Stimulated activated memory B cell treated with anti-CD40 and anti-IgM and Interleukin-4, amounts not matched to agents 10 μg/mL and 1 μg/mL and 100 μg/mL, for 72 hours (primary cell): ENCODE results near the gene DIP2C.
"Not testable (repeated sequence)": the region's sequence is repeated elsewhere in the genome, so short reads cannot be mapped to it uniquely, and the experiment has no call there.

ENCODE experiments used
- ATAC-seq: fragments of 150-1000 bp; cut with Tn5 transposase; 2 replicates; pipeline ENCODE4 v1.10.0; 2021
- H3K27ac Mint-ChIP-seq: one replicate; pipeline ENCODE4 v1.8.0; 2022; ENCODE audit warnings: mild to moderate bottlenecking, mixed read lengths
- H3K27me3 Mint-ChIP-seq: one replicate; pipeline ENCODE4 v1.8.0; 2022; ENCODE audit warnings: mixed read lengths
- H3K36me3 Mint-ChIP-seq: one replicate; pipeline ENCODE4 v1.8.0; 2022; ENCODE audit warnings: mixed read lengths
- H3K4me1 Mint-ChIP-seq: one replicate; pipeline ENCODE4 v1.8.0; 2022; ENCODE audit warnings: mixed read lengths
- H3K4me3 Mint-ChIP-seq: one replicate; pipeline ENCODE4 v1.8.0; 2022; ENCODE audit warnings: mild to moderate bottlenecking, moderate library complexity, mixed read lengths
- H3K9me3 Mint-ChIP-seq: one replicate; pipeline ENCODE4 v1.8.0; 2022; ENCODE audit warnings: mixed read lengths

DIP2C gene

DNA sequence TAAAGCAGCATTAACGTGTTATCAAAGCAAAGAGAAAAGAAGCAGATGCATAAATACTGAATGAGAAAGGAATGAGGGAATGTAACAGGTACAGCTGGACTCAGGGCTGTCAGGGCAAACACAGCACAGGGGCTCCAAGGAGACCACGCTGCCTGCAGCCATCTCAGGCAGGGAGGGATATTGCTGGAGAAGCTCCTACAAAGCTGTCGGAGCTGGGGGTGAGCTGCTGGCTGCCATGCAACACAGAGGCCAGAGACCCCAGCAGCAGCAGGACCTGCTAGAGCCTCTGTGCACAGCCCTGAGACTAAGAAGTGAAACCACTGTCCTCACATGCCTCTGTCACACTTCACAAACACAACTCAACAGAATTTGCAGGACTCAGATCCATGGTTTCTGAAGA, 235.8 kb downstream of the DIP2C start:
- H3K27ac Mint-ChIP-seq, result no peak overlapping the region
- H3K4me3 Mint-ChIP-seq, result no peak overlapping the region
- no peak for ATAC-seq
- H3K27me3 Mint-ChIP-seq, result no peaks in the 10 kb centered on the region
- H3K36me3 Mint-ChIP-seq, result no peaks in the 10 kb centered on the region
- peaks cover 20% of the 10 kb centered on the region for H3K4me1 Mint-ChIP-seq
- H3K9me3 Mint-ChIP-seq, result no peaks in the 10 kb centered on the region

DNA sequence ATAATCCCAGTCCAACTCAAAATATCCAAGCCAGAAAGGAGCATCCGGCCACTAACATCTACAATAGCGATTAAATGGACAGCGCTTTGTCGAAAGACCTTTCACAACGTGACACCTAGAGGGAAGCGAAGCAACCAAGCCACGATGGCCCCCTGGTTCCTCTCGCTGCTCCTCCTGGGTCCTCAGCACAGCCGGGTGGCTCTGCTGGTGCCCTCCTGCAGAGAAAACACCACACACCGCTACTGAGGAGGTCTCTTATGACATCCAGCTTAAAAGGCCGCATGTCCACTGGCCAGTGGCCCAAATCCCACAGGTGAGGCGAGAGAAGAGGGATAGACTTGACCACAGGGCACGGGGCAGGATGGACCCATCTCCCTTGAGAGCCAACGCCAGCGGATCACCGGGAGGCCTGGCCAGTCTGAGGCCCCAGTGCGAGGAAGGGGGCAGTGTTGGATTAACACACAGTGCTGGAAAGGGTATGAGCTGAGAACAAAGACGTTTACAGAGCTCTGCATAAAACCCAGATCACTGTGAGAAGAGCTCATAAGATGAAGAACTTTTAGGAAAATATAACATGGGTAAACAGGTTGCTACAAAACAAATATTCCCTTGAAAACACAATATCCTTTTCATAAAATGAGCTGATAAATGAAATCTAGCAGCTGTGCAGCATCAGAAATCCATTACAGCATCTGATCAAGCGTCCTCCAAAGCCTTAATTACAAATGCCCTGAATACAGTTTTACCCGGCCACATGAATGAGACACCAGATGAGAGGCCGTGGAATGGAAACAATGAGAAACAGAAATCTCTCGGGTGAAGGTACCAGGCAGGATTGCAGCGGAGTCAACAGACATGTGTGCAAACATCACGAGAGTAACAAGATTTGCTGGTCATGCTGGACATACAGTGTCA, 236.7 kb downstream of the DIP2C start:
- no peak overlapping the region for H3K27ac Mint-ChIP-seq

DNA sequence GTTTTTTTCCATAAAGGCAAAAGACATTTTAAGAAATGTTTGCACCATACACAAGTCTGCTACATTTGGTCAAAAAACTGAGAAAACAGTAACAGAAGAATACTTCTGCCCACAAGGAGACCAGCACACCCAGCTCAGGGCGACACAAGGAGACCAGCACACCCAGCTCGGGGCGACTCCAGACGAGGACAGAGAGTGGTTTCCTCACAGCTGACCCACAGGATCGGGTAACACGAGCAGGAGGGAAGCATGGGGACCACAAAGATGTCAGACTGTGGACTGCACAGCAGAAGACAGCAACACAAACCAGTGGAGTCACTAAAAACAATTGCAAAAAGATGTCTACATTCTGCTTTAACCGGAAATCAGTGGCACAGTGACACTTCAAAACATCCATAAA, 237.6 kb downstream of the DIP2C start:
- H3K36me3 Mint-ChIP-seq, result no peaks in the 10 kb centered on the region
- no peak overlapping the region for H3K4me3 Mint-ChIP-seq
- no peak for ATAC-seq
- peaks cover 20% of the 10 kb centered on the region for H3K4me1 Mint-ChIP-seq
- H3K9me3 Mint-ChIP-seq, result no peaks in the 10 kb centered on the region
- no peak overlapping the region for H3K27ac Mint-ChIP-seq
- no peaks in the 10 kb centered on the region for H3K27me3 Mint-ChIP-seq

More for the DNA sequence above, 236.7 kb downstream of the DIP2C start:
- no peaks in the 10 kb centered on the region for H3K36me3 Mint-ChIP-seq
- ATAC-seq, result no peak
- H3K27me3 Mint-ChIP-seq, result no peaks in the 10 kb centered on the region
- H3K9me3 Mint-ChIP-seq, result no peaks in the 10 kb centered on the region
- H3K4me3 Mint-ChIP-seq, result no peak overlapping the region
- H3K4me1 Mint-ChIP-seq, result peaks cover 20% of the 10 kb centered on the region

DNA sequence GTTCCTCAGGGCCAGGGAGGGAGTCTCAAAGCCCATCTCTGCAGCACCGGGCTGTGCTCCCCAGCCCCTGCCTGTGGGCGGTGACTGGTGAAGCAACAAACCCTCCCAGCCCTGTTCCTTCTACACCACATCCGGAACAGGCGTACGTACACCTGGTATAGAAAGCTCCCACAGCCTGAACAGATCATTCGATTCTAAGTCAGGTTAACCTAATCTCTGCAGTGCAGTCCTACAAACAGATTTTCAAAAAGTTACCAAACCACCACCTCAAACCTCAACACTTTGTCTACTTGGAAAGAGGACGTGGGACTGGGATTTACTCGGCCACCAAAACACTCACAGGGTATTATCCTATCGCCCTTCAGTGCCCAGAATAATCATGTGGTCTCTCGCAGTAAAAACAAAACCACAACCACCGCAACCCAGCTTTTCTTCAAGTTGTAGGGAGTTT, 238.4 kb downstream of the DIP2C start:
- Mint-ChIP-seq H3K4me3 (peak overlapping the region; percentile 49), H3K36me3 (no peaks in the 10 kb centered on the region), H3K27ac (no peak overlapping the region), H3K9me3 (no peaks in the 10 kb centered on the region), H3K27me3 (no peaks in the 10 kb centered on the region), H3K4me1 (peaks cover 20% of the 10 kb centered on the region)
- peak; percentile 98 for ATAC-seq

DNA sequence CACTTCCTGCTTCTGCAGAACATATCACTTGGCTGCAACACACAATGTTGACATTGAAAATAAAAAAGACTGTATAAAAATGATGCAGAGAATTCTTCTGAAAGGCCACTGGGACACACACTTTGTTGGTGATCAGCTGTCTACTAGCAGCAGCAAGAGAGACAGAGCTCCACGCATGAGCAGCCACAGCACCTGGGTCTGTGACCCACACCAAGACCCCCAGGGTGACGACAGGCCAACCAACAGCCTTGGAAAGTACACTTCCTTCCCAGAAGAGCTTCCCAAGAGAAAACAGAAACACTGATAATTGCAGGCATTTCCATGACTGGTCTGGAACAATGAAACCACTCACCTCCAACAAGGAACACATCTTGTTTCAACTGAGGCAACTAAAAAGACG, 239.0 kb downstream of the DIP2C start:
- no peak for ATAC-seq
- Mint-ChIP-seq H3K9me3 (no peaks in the 10 kb centered on the region), H3K4me1 (peaks cover 20% of the 10 kb centered on the region), H3K27ac (no peak overlapping the region), H3K36me3 (no peaks in the 10 kb centered on the region), H3K4me3 (peak overlapping the region; percentile 7), H3K27me3 (no peaks in the 10 kb centered on the region)

DNA sequence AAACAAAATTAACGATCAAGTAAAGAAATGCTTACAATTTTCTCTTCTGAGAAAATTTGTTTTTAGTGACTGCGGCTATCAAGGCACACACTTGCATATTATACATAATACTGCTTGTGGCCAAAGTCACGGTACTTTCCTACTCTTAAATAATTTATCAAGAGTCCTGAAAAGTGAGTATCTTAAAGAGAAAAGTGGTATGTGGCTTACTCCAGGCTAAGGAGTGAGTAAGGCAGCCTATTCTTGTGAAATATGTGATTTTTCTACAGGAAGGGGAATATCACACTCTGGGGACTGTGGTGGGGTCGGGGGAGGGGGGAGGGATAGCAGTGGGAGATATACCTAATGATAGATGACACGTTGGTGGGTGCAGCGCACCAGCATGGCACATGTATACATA, 240.1 kb downstream of the DIP2C start:
- not testable (repeated sequence) for H3K27me3 Mint-ChIP-seq, H3K4me3 Mint-ChIP-seq, H3K36me3 Mint-ChIP-seq, ATAC-seq, H3K27ac Mint-ChIP-seq, H3K9me3 Mint-ChIP-seq
- peaks cover 20% of the 10 kb centered on the region for H3K4me1 Mint-ChIP-seq

DNA sequence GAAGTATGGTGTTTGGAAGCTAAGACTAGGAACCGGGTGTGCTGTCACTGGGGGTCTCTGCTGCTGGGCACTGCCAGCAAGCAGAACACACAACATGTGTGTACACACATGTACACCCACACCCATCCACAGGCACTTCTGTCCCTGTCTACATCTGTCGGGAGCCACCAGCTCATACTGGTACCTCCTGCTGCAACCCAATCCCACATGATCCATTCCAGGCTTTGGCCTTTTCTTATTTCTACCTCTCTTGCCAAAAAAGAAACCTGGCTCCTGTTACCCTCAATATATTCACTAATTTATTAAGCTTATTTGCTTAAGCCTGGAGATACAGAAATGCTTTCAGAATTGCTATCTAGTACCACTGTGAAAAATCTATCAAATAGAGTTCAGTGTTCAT, 246.0 kb downstream of the DIP2C start:
- H3K27me3 Mint-ChIP-seq, result peaks cover 30% of the 10 kb centered on the region
- no peaks in the 10 kb centered on the region for H3K36me3 Mint-ChIP-seq
- H3K4me3 Mint-ChIP-seq, result no peak overlapping the region
- H3K4me1 Mint-ChIP-seq, result no peaks in the 10 kb centered on the region
- H3K27ac Mint-ChIP-seq, result no peak overlapping the region
- no peak for ATAC-seq
- H3K9me3 Mint-ChIP-seq, result no peaks in the 10 kb centered on the region

DNA sequence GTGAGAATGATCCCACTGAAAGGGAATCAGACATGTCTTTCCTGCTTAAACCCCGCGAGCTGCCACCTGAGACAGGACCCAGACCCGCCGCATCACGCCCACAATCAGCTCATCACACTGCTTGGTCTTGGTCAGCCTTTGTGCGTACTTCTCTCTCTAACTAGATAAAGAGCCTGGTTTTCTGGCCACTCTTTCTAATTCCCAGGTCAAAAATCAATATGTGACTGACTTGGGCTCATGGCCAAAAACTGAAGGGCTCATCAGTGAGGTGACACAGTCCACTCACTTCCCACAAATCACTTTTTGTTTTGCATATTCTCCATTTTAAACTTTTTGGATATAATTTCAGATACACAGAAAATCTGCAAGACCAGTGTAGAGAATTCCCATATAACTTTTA, 247.3 kb downstream of the DIP2C start:
- no peak overlapping the region for H3K27ac Mint-ChIP-seq
- H3K9me3 Mint-ChIP-seq, result peaks cover 3% of the 10 kb centered on the region

DNA sequence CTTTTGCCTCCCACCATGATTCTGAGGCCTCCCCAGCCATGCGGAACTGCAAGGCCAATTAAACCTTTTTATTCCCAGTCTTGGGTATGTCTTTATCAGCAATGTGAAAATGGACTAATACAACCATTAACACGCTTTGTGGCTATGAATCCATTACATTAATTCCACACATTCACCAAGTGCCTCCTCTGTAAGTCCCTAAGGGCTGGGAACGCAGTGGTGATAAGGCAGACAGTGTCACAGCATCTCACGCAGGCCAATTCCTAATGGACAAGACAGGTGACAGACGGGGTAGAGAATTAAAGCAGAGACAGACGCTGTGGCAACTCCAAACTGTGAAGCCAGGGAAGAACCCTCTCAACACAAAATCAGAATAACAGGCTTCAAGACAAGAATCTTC, 247.8 kb downstream of the DIP2C start:
- no peaks in the 10 kb centered on the region for H3K4me1 Mint-ChIP-seq
- H3K9me3 Mint-ChIP-seq, result peaks cover 5% of the 10 kb centered on the region
- peaks cover 6% of the 10 kb centered on the region for H3K36me3 Mint-ChIP-seq
- ATAC-seq, result no peak
- no peak overlapping the region for H3K27ac Mint-ChIP-seq
- H3K4me3 Mint-ChIP-seq, result no peak overlapping the region
- H3K27me3 Mint-ChIP-seq, result peaks cover 30% of the 10 kb centered on the region

More for the DNA sequence above, 247.3 kb downstream of the DIP2C start:
- peaks cover 30% of the 10 kb centered on the region for H3K27me3 Mint-ChIP-seq
- H3K4me1 Mint-ChIP-seq, result no peaks in the 10 kb centered on the region
- no peak overlapping the region for H3K4me3 Mint-ChIP-seq
- H3K36me3 Mint-ChIP-seq, result peaks cover 4% of the 10 kb centered on the region
- ATAC-seq, result no peak

DNA sequence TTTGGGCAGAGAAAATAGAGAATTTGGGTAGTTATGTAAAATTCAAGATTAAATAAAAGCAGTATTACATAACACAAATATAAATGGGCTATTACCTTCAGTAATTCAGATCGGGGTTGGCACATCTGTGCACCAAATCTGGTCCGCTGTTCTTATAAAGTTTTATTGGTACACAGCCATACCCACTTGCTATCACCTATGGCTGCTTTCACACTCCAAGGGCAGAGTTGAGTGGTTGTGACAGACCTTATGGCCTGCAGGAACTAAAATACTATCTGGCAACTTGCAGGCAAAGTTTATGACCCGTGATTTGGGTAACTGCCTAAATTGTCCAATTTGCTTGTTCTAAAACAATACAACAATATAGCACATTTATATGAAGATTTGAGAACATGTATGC, 249.3 kb downstream of the DIP2C start:
- no peak for ATAC-seq
- Mint-ChIP-seq H3K27ac (no peak overlapping the region), H3K27me3 (peaks cover 30% of the 10 kb centered on the region), H3K36me3 (peaks cover 6% of the 10 kb centered on the region), H3K9me3 (peaks cover 5% of the 10 kb centered on the region), H3K4me3 (no peak overlapping the region), H3K4me1 (no peaks in the 10 kb centered on the region)

DNA sequence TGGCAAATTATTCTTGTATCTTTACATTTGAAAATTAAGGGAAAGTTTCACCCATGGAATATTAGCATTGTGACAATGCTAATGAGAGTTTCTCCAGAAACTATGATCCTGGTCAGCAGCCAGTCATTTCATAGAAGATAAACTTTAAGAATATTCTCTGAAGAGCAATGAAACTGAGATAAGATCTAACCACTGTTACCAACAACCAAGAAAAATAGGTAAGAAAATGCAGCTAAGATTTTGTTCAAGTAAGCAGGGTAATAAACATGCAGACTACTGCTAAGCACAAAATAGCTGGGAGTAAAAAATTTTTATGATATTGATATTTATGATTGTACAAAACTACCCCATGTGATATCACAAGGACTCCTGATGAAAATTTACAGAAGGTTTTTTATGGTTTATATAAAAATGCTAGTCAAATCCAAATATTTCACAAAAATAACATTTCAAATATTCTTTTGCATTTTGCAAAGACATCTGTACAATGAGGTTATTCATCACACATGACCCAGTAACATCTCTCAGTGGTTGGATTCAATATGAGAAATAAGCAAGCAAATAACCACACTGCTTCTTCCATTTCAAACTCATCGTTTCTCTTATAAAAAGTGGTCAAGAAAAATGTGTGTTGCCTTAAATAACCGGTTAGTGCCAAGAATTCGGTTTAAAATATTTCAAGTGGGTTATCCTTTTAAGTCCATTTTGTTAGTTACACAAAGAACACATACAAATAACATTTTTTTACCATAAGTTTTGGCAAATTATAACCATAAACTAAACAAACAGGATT, 251.6 kb downstream of the DIP2C start:
- ATAC-seq, result no peak
- Mint-ChIP-seq H3K9me3 (peaks cover 5% of the 10 kb centered on the region), H3K27me3 (peaks cover 17% of the 10 kb centered on the region), H3K27ac (no peak overlapping the region), H3K4me1 (no peaks in the 10 kb centered on the region), H3K36me3 (peaks cover 6% of the 10 kb centered on the region), H3K4me3 (no peak overlapping the region)

DNA sequence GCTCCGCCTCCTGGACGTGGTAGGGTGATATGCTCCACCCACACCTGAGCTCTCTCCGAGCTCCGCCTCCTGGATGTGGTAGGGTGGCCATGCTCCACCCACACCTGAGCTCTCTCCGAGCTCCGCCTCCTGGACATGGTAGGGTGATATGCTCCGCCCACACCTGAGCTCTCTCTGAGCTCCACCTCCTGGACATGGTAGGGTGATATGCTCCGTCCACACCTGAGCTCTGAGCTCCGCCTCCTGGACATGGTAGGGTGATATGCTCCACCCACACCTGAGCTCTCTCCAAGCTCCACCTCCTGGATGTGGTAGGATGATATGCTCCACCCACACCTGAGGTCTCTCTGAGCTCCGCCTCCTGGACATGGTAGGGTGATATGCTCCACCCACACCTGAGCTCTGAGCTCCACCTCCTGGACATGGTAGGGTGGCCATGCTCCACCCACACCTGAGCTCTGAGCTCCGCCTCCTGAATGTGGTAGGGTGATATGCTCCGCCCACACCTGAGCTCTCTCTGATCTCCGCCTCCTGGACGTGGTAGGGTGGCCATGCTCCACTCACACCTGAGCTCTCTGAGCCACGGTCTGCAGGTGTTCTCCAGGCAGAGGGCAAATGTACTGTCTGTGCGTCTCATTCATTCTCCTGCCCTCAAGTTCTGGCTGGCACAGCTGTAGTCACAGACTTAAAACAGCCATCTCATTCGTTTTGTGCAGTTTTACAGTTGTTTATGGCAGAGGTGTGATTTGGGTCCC, 252.4 kb downstream of the DIP2C start:
- Mint-ChIP-seq H3K27ac (no peak overlapping the region), H3K27me3 (peaks cover 9% of the 10 kb centered on the region), H3K4me1 (no peaks in the 10 kb centered on the region), H3K4me3 (no peak overlapping the region), H3K9me3 (peaks cover 5% of the 10 kb centered on the region), H3K36me3 (peaks cover 6% of the 10 kb centered on the region)
- ATAC-seq, result no peak

DNA sequence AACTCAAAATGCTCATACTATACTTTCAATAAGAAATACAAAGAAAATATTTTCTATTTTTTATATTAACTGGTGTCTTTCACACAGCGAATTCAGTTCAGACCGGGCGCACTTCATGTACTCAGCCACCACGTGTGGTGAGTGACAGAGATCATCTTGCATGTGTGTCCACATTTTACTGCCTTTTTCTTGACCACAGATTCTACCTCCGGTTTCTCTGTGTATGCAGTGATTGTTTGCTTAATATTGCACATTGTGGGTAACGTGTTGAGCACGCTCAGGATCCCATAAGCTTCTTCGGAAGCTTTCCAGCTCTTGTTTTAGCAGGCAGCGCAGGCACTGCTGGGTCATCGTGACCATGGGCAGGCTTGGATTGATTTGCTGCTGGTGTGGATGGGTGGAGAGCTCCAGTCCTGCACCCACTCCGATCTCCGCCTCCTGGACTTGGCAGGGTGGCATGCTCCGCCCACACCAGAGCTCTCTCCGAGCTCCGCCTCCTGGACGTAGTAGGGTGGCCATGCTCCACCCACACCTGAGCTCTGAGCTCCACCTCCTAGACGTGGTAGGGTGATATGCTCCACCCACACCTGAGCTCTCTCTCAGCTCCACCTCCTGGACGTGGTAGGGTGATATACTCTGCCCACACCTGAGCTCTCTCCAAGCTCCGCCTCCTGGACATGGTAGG, 253.3 kb downstream of the DIP2C start:
- H3K27ac Mint-ChIP-seq, result no peak overlapping the region

DNA sequence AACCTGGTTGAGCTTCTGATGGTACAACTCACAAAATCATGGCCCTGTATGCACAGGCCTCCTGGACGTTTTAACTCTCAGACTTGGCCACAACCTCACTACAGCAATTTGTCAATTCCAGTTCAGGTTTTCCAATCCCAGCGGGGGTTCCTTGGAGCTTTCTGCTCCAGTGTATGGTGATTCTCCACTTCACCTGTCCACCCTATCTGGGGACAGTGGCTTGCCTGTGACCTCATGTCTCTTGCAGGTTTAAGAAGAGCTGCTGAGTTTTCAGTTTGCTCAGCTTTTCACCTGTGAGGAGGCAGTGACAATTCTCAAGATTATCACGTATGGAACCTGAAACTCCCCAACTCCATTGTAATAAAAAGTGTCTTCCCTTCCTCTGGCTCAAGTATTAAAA, 254.1 kb downstream of the DIP2C start:
- no peak for ATAC-seq
- peaks cover 9% of the 10 kb centered on the region for H3K27me3 Mint-ChIP-seq
- H3K4me1 Mint-ChIP-seq, result no peaks in the 10 kb centered on the region
- peaks cover 6% of the 10 kb centered on the region for H3K36me3 Mint-ChIP-seq
- H3K9me3 Mint-ChIP-seq, result peaks cover 5% of the 10 kb centered on the region
- no peak overlapping the region for H3K4me3 Mint-ChIP-seq
- no peak overlapping the region for H3K27ac Mint-ChIP-seq

More for the DNA sequence above, 253.3 kb downstream of the DIP2C start:
- H3K9me3 Mint-ChIP-seq, result peaks cover 5% of the 10 kb centered on the region
- H3K27me3 Mint-ChIP-seq, result peaks cover 9% of the 10 kb centered on the region
- ATAC-seq, result no peak
- peaks cover 6% of the 10 kb centered on the region for H3K36me3 Mint-ChIP-seq
- no peak overlapping the region for H3K4me3 Mint-ChIP-seq
- no peaks in the 10 kb centered on the region for H3K4me1 Mint-ChIP-seq

DNA sequence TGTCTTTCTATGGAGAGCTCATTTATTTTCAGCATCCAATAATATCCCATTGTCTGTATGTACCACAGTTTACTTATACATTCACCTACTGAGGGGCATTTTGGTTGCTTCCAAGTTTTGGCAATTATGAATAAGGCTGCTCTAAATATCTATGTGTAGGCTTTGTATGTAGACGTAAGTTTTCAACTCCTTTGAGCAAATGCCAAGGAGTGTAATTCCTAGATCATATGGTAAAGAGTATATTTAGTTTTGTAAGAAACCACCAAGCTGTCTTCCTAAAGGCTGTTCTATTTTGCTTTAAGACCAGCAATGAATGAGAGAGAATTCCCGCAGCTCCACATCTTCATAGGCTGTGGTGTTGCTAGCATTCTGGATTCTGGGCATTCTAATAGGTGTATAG, 259.8 kb downstream of the DIP2C start:
- no peaks in the 10 kb centered on the region for H3K9me3 Mint-ChIP-seq
- no peak overlapping the region for H3K4me3 Mint-ChIP-seq
- no peaks in the 10 kb centered on the region for H3K36me3 Mint-ChIP-seq
- H3K4me1 Mint-ChIP-seq, result no peaks in the 10 kb centered on the region
- H3K27ac Mint-ChIP-seq, result no peak overlapping the region
- ATAC-seq, result no peak
- peaks cover 7% of the 10 kb centered on the region for H3K27me3 Mint-ChIP-seq
